Panc1 (cell line): ENCODE measurements around the gene NCKAP5. TPM values are rescaled to one million over a fixed set of nuclear protein-coding genes. Genes with fewer than 3 reads are reported as not detected.
"Not testable (repeated sequence)": the region's sequence is repeated elsewhere in the genome, so short reads cannot be mapped to it uniquely, and the experiment has no call there.

Source experiments
- ATAC-seq: fragments of 200-7000 bp; cut with Tn5 transposase; 2 replicates; pipeline ENCODE4 v1.9.1; 2020; ENCODE audit warnings: mild to moderate bottlenecking, moderate library complexity
- BruUV-seq: library from RNA; stranded (reverse); fragments of 400-500 nt; replicated peaks from 2 replicates; lab custom pipeline; 2021; lab: Mats Ljungman, UMichigan
- CTCF ChIA-PET: fragments of 300-600 bp; sonication (Branson Sonifier 250); formaldehyde crosslinking; loops from one replicate; lab custom pipeline; 2022; ENCODE audit warnings: antibody characterized with exemption; lab: Charles Lee
- POLR2A ChIA-PET: fragments of 300-600 bp; sonication (Branson Sonifier 250); formaldehyde crosslinking; loops from one replicate; lab custom pipeline; 2022; ENCODE audit warnings: antibody characterized with exemption; lab: Charles Lee
- DNase-seq: peaks from one replicate; pipeline ENCODE4 v3.0.0-alpha.2; 2010; ENCODE audit warnings: low read depth, low spot score
- H3K27ac ChIP-seq: 2 replicates; pipeline ENCODE4 v1.5.1; 2011; ENCODE audit warnings: mild to moderate bottlenecking, low read length, inconsistent platforms
- H3K27me3 ChIP-seq: fragments of 200-500 bp; sonication (Bioruptor generic); 2 replicates; pipeline ENCODE4 v1.6.0; 2014; ENCODE audit warnings: low read length, inconsistent platforms; ENCODE audit not compliant: control insufficient read depth, insufficient read depth
- H3K36me3 ChIP-seq: fragments of 200-500 bp; sonication (Bioruptor generic); 2 replicates; pipeline ENCODE4 v1.5.1; 2014; ENCODE audit warnings: inconsistent platforms, mild to moderate bottlenecking, low read length, moderate library complexity; ENCODE audit not compliant: control insufficient read depth, insufficient read depth
- H3K4me1 ChIP-seq: 2 replicates; pipeline ENCODE4 v1.5.1; 2011; ENCODE audit warnings: inconsistent platforms, mild to moderate bottlenecking, low read length, moderate library complexity; ENCODE audit not compliant: control insufficient read depth, insufficient read depth
- H3K4me3 ChIP-seq, 2 experiments: 2 replicates each; pipeline ENCODE4 v1.5.1; 2011 to 2012; ENCODE audit warnings: low read depth in 2 of 2, low read length in 2 of 2, mild to moderate bottlenecking in 2 of 2, inconsistent platforms in 1 of 2, moderate library complexity in 1 of 2
- H3K9me3 ChIP-seq: fragments of 200-500 bp; sonication (Bioruptor generic); 2 replicates; pipeline ENCODE4 v1.5.1; 2014; ENCODE audit warnings: low read depth, mild to moderate bottlenecking, inconsistent platforms, low read length, moderate library complexity; ENCODE audit not compliant: control insufficient read depth, insufficient read depth
- POLR2AphosphoS5 ChIP-seq: IDR thresholded peaks from 2 replicates; pipeline ENCODE4 v1.6.1; 2012; ENCODE audit warnings: mild to moderate bottlenecking, low read depth, low read length, moderate library complexity
- SIN3A ChIP-seq: IDR thresholded peaks from 2 replicates; pipeline ENCODE4 v1.6.1; 2012; ENCODE audit warnings: low read depth, mild to moderate bottlenecking, low read length, moderate library complexity, borderline replicate concordance; ENCODE audit not compliant: insufficient read depth
- TCF7L2 ChIP-seq: IDR thresholded peaks from 2 replicates; pipeline ENCODE4 v1.6.1; 2011; ENCODE audit warnings: mild to moderate bottlenecking, low read depth, low read length, inconsistent platforms
- in situ Hi-C: cut with HindIII; loops from 2 replicates; pipeline ENCODE4 v1.10.0; 2016; ENCODE audit warnings: low sequenced_read_pairs, low pct_unique_long_range_greater_than_20kb
- intact Hi-C: fragments of 100-400 bp; cut with micrococcal nuclease; formaldehyde crosslinking; loops from one replicate; pipeline ENCODE4 v1.10.0; 2022; ENCODE audit not compliant: unreplicated experiment
- total RNA-seq: library from RNA; stranded (reverse); gene quantifications from one replicate; pipeline ENCODE4 v1.2.1, GENCODE V29; 2021; ENCODE audit not compliant: unreplicated experiment
- TF ChIP-seq, protein P1 (sequence below), 2 experiments: IDR thresholded peaks; 2 replicates each; pipeline ENCODE4 v1.6.1; 2011 to 2012; ENCODE audit warnings: low read depth in 2 of 2, control low read depth in 1 of 2, low read length in 1 of 2, mild to moderate bottlenecking in 1 of 2, moderate library complexity in 1 of 2; ENCODE audit not compliant: insufficient read depth in 1 of 2
- TF ChIP-seq, protein P2 (sequence below): fragments of 450-650 bp; IDR thresholded peaks from 2 replicates; pipeline ENCODE4 v1.5.1; 2017; ENCODE audit warnings: mild to moderate bottlenecking

Gene NCKAP5
- total RNA-seq, 1 experiment from 2014 or later, result 0.10 TPM

DNA sequence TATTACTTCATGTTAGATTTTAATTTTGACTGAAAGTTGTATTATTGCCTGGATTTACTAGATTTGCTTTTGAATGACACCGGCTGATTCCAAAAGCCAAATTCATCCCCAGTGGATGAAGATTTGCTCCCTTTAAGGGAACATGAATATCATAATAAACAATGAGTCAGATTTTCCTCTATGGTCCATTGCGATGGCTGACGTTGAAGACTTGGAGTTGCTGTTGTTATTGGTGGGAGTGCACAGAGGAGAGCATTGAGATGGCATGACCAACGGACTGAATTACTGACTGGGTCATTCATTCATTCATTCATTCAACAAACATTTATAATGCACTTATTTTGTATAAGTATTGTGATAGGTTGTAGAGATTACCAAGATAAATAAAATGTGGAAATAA is 864.9 kb downstream of the NCKAP5 start:
- in situ Hi-C loops, result no loop called here
- intact Hi-C loops, result no loop called here
- Histone ChIP-seq H3K4me1 (no peaks in the 10 kb centered on the region), H3K27me3 (no peaks in the 10 kb centered on the region), H3K4me3 (no peak overlapping the region), H3K27ac (no peak overlapping the region), H3K9me3 (no peaks in the 10 kb centered on the region), H3K36me3 (no peaks in the 10 kb centered on the region)
- DNase-seq (no peak), ATAC-seq (no peak)
- TF ChIP-seq, protein P1, sequence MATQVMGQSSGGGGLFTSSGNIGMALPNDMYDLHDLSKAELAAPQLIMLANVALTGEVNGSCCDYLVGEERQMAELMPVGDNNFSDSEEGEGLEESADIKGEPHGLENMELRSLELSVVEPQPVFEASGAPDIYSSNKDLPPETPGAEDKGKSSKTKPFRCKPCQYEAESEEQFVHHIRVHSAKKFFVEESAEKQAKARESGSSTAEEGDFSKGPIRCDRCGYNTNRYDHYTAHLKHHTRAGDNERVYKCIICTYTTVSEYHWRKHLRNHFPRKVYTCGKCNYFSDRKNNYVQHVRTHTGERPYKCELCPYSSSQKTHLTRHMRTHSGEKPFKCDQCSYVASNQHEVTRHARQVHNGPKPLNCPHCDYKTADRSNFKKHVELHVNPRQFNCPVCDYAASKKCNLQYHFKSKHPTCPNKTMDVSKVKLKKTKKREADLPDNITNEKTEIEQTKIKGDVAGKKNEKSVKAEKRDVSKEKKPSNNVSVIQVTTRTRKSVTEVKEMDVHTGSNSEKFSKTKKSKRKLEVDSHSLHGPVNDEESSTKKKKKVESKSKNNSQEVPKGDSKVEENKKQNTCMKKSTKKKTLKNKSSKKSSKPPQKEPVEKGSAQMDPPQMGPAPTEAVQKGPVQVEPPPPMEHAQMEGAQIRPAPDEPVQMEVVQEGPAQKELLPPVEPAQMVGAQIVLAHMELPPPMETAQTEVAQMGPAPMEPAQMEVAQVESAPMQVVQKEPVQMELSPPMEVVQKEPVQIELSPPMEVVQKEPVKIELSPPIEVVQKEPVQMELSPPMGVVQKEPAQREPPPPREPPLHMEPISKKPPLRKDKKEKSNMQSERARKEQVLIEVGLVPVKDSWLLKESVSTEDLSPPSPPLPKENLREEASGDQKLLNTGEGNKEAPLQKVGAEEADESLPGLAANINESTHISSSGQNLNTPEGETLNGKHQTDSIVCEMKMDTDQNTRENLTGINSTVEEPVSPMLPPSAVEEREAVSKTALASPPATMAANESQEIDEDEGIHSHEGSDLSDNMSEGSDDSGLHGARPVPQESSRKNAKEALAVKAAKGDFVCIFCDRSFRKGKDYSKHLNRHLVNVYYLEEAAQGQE (IDR thresholded peaks at IDR 0.05; ENCODE audit: insufficient read depth in 1 of 2, low read depth in 2 of 2, low read length in 1 of 2), result no peak
- TF ChIP-seq TCF7L2 (no peak), SIN3A (no peak), POLR2AphosphoS5 (no peak)
- TF ChIP-seq, protein P2, sequence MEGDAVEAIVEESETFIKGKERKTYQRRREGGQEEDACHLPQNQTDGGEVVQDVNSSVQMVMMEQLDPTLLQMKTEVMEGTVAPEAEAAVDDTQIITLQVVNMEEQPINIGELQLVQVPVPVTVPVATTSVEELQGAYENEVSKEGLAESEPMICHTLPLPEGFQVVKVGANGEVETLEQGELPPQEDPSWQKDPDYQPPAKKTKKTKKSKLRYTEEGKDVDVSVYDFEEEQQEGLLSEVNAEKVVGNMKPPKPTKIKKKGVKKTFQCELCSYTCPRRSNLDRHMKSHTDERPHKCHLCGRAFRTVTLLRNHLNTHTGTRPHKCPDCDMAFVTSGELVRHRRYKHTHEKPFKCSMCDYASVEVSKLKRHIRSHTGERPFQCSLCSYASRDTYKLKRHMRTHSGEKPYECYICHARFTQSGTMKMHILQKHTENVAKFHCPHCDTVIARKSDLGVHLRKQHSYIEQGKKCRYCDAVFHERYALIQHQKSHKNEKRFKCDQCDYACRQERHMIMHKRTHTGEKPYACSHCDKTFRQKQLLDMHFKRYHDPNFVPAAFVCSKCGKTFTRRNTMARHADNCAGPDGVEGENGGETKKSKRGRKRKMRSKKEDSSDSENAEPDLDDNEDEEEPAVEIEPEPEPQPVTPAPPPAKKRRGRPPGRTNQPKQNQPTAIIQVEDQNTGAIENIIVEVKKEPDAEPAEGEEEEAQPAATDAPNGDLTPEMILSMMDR, result no peak
- POLR2A ChIA-PET, result no interaction called here
- CTCF ChIA-PET, result no interaction called here
- BruUV-seq, result no TSS peak

GRCh38 chr2:132701810-132702209 is 866.5 kb downstream of the NCKAP5 start:
- DNase-seq (no peak), ATAC-seq (no peak)
- in situ Hi-C loops (no loop called here), intact Hi-C loops (no loop called here)
- ChIA-PET POLR2A (no interaction called here), CTCF (no interaction called here)
- Histone ChIP-seq H3K4me1 (no peaks in the 10 kb centered on the region), H3K9me3 (no peaks in the 10 kb centered on the region), H3K27ac (no peak overlapping the region), H3K4me3 (no peak overlapping the region), H3K36me3 (no peaks in the 10 kb centered on the region), H3K27me3 (no peaks in the 10 kb centered on the region)
- TF ChIP-seq, protein P1 (IDR thresholded peaks at IDR 0.05; ENCODE audit: insufficient read depth in 1 of 2, low read depth in 2 of 2, low read length in 1 of 2), result no peak
- TF ChIP-seq POLR2AphosphoS5 (no peak), SIN3A (no peak)
- TF ChIP-seq, protein P2, result no peak
- no TSS peak for BruUV-seq

- CTCF ChIA-PET, H3K36me3 ChIP-seq, BruUV-seq, in situ Hi-C loops, H3K27ac ChIP-seq, H3K4me1 ChIP-seq, H3K9me3 ChIP-seq, POLR2A ChIA-PET, ATAC-seq, H3K4me3 ChIP-seq, H3K27me3 ChIP-seq, intact Hi-C loops, DNase-seq: not testable (repeated sequence)
Observed at GRCh38 chr2:132699802-132700201, 868.5 kb downstream of the NCKAP5 start.

DNA sequence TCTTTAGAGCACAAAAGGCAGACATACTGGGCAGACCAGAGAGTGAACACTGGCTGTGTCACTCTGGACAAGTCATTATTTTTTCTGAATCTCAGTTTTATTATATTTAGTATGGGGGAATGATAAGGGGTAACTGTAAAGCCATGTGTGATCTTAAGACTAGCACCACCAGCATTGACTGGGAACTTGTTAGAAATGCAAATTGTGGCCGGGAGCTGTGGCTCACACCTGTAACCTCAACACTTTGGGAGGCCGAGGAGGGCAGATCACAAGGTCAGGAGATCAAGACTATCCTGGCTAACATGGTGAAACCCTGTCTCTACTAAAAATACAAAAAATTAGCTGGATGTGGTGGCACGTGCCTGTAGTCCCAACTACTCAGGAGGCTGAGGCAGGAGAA is 869.9 kb downstream of the NCKAP5 start:
- H3K4me3 ChIP-seq, ATAC-seq, H3K27ac ChIP-seq, H3K9me3 ChIP-seq, H3K36me3 ChIP-seq, H3K4me1 ChIP-seq, H3K27me3 ChIP-seq, in situ Hi-C loops, DNase-seq, BruUV-seq, CTCF ChIA-PET, POLR2A ChIA-PET, intact Hi-C loops: not testable (repeated sequence)
